Occipital lobe (tissue), 2 donors: Measurements from ENCODE around the gene ADGRL4. TPM values are rescaled to one million over a fixed set of nuclear protein-coding genes. Genes with fewer than 3 reads are reported as not detected.
"Not testable (repeated sequence)": the region's sequence is repeated elsewhere in the genome, so short reads cannot be mapped to it uniquely, and the experiment has no call there.

Source experiments
- DNase-seq: peaks from one replicate; lab custom pipeline; 2025; lab: John Stamatoyannopoulos, UW
- total RNA-seq: library from RNA; depleted of rRNA; stranded (reverse); fragments of >200 nt; gene quantifications from one replicate; pipeline ENCODE4 v1.2.3, GENCODE V29; 2014

ADGRL4 gene
- 3.1 TPM for total RNA-seq

- no peak for DNase-seq
Observed at GRCh38 chr1:79006564-79006963, at the start of gene ADGRL4. ADGRL4 (minus strand) TSS chr1:79006730; CDS start chr1:79006654, 76 bp downstream.

- no peak for DNase-seq
Observed at GRCh38 chr1:79055856-79056255, 49.3 kb upstream of the ADGRL4 start.

DNA sequence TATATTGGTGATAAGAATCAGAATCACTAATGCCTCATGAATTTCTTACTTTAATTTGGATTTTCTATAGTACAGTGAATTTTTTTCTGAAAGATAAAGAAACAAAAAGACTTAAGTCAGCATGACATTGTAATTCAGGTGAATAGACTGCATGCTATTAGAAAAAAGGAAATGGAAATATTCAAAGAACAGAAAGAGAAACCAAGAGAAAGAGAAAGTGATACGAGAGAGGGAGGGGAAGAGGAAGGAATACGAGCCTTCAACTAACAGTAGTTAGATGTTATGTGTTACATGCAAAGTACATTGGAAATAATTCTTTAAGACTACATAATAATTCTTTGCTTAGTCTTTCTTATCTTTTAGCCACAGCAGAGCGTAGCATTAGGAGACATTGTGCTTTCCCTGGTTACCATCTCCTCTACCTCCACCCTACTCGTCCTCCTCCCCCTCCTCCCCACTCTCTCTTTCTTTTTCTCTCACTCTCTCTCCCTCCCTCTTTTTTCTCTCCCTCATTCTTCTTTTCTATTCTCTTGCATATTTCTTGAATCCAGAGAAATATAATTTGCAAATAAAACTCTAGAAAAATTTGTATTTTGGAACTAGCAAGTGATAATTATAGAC is 46.4 kb upstream of the ADGRL4 start:
- no peak for DNase-seq

GRCh38 chr1:79044974-79045650 is 38.6 kb upstream of the ADGRL4 start:
- DNase-seq: no peak

DNA sequence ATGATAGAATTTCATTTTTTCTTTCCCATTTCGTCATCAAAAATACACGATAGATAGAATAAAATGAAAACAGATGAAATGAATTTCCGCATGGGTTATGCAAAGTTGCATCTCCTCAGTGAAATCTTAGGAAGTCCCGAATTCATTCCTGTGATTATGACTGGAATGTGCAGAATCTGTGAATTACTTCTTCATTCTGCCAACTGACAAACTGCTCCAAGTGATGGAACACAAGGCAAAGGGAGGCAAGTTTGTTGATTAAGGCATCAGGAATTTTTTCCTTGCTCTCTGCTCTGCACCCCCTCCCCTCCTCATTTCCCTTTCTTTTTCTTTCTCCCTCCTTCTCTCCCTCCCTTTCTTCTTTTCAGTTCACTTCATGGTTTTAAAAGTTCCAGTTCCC is 37.0 kb upstream of the ADGRL4 start:
- DNase-seq: no peak

GRCh38 chr1:79042539-79042938 is 36.0 kb upstream of the ADGRL4 start:
- no peak for DNase-seq

- DNase-seq: no peak
Observed at GRCh38 chr1:79042117-79042516, 35.6 kb upstream of the ADGRL4 start.

- DNase-seq: no peak
Observed at GRCh38 chr1:79041666-79042065, 35.1 kb upstream of the ADGRL4 start.

GRCh38 chr1:79040424-79041082 is 34.0 kb upstream of the ADGRL4 start:
- no peak for DNase-seq

GRCh38 chr1:79037085-79037484 is 30.6 kb upstream of the ADGRL4 start:
- no peak for DNase-seq

GRCh38 chr1:79012500-79012899 is 6.0 kb upstream of the ADGRL4 start:
- no peak for DNase-seq

GRCh38 chr1:79010589-79010988 is 4.1 kb upstream of the ADGRL4 start:
- no peak for DNase-seq

DNA sequence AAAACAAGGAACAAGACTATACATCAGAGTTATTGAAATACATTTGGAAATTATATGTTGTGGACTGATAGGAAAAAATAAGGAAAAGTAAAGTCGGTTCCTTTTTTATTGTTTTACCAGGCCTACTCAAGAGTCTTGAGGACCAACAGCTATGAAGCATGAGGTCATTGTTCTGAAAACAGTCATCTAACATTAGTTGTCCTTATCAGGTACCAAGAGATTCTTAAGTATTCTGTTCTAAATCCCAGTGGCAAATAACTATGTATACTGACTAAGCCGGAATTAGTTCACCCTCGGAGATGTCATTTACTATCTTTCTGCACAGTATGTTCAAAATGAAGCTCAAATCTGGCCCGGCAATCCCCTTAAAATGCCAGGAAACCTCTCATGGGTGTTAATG is 585 bp downstream of the ADGRL4 start:
- DNase-seq: no peak

DNA sequence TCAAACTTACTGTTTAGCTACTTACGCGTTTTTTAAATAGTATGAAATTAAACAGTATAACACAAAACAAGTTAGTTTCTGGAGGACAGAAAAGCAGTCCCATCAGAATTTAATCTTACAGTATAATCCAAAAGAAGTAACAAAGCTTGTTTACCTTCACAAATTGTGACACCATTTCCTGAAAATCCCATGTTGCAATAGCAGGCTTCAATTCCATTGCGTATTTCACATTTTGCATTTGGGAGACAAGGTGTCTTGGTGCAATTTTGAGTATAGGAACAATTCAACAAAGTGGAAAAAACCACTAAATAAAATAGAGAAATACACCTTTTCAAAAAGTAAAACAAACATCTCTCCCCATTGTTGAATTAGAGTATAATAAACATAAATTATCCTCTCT is 1.6 kb downstream of the ADGRL4 start:
- no peak for DNase-seq

DNA sequence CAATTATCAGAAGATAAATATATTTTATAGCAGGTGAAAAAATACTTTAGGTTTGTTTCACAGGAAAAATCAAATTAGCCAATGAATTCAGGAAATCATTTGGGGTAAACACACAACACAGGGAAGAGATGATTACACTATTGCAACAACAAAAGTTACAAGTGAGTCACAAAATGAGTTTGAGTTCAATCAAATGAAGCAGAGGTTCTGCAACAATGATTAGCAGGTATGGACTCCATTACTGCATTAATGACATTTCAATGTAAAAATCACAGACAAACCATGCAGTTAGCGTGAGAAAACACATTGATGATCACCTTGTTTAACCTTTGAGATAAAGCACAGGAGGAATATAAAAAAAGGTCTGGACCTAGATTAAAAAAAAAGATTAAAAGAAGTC is 9.7 kb downstream of the ADGRL4 start:
- DNase-seq: no peak

DNA sequence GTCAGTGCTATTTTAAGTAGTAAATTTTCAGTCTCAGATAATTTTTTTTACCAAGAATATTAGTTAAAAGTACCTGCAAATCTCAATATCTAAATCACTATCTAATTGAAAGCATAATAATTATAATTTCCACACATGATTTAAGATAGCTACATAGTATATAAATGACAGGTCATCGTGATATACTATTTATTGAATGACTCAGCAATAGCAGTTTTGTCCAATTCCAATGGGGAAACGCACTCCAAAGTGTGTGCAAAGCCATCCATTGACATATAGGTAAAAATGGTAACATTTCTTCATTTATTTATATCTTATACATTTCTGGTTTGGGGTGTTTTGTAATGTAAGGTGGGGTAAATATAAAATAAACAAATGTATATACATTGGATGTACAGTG is 19.5 kb downstream of the ADGRL4 start:
- no peak for DNase-seq

- DNase-seq: no peak
Observed at GRCh38 chr1:78980511-78980910, 26.0 kb downstream of the ADGRL4 start.

DNA sequence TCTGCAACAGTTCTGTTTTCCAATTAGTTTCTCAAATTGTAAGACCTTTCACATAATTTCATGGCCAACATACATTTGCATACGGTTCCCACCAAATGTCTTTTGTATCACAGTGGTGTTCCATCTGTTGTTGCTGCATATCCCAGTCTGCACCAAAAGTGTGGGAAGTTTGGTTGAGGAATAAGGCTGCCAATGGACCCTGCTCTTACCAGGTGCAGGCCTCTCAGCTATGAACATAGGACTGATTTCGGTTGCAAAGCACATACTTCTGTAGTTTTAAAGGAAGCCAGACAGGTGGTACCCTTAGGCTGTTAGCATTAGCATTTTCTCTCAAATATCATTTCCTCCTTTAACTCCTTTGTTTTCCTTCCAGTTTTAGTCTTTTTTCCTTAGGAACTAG is 33.8 kb downstream of the ADGRL4 start:
- no peak for DNase-seq

- not testable (repeated sequence) for DNase-seq
Observed at GRCh38 chr1:78967091-78967490, 39.4 kb downstream of the ADGRL4 start.

- DNase-seq: no peak
Observed at GRCh38 chr1:78958711-78959110, 47.8 kb downstream of the ADGRL4 start.

DNA sequence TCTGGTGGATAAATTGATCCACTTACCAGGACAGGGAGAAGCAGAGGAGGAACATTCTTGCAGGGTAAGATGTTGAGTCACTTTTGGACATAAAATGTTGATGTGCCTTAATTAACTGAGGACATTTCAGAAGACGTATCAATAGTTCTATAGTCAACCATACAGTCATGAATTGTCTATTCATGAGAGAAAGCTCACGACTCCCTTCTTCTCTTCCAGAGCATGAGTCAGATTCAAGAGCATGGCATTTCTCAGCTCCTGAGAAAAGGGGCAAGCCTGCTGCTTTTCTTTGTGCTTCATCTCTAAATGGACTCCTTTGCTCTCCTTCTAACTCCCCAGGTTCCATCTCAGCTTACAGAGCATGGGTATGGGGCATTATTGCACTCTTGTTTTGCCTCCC is 55.7 kb downstream of the ADGRL4 start:
- no peak for DNase-seq

GRCh38 chr1:78949227-78949626 is 57.3 kb downstream of the ADGRL4 start:
- no peak for DNase-seq

GRCh38 chr1:78919150-78919549 is 87.4 kb downstream of the ADGRL4 start:
- no peak for DNase-seq
